ENCODE measurements around the gene DNALI1. TPM values are rescaled to one million over a fixed set of nuclear protein-coding genes. Genes with fewer than 3 reads are reported as not detected.

The DNALI1 gene
- total RNA-seq, 1 donor from 2014 or later: not detected

DNA sequence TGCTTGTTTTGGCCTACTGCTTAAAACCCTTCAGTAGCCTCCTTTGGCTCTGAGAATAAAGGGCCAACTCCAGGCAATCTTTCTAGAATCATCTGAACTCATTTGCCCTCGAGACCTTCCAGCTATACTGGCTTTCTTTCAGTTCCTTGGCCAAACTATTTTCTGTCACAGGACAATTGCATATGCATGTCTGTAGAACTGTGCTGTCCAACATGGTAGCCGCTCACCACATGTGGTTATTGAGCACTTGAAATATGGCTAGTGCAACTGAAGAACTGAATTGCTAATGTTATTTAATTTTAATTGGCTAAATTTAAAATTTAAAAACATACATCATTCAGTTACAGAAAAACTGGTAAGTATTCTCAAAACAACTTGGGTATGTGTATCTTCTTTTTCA lies 53.3 kb downstream of the DNALI1 start:
- peaks cover 9% of the 10 kb centered on the region for H3K27me3 Mint-ChIP-seq
- intact Hi-C loops (cut with micrococcal nuclease): loop anchor here (10.0 kb wide), 1 partner anchor 405 kb away; the partner anchor contains the start of gene UTP11
- POLR2A ChIA-PET: no interaction called here
- H3K27ac Mint-ChIP-seq: no peak overlapping the region
- TF ChIP-seq, protein P1, sequence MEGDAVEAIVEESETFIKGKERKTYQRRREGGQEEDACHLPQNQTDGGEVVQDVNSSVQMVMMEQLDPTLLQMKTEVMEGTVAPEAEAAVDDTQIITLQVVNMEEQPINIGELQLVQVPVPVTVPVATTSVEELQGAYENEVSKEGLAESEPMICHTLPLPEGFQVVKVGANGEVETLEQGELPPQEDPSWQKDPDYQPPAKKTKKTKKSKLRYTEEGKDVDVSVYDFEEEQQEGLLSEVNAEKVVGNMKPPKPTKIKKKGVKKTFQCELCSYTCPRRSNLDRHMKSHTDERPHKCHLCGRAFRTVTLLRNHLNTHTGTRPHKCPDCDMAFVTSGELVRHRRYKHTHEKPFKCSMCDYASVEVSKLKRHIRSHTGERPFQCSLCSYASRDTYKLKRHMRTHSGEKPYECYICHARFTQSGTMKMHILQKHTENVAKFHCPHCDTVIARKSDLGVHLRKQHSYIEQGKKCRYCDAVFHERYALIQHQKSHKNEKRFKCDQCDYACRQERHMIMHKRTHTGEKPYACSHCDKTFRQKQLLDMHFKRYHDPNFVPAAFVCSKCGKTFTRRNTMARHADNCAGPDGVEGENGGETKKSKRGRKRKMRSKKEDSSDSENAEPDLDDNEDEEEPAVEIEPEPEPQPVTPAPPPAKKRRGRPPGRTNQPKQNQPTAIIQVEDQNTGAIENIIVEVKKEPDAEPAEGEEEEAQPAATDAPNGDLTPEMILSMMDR (IDR thresholded peaks at IDR 0.05): no peak
- DNase-seq (no peak), ATAC-seq (ENCODE audit: low read depth) (no peak)
- CTCF ChIA-PET: interaction anchor here (3.9 kb wide), 1 partner anchor 72 kb away, joined by 15 read pairs; no protein-coding TSS in a partner anchor
- H3K4me1 Mint-ChIP-seq: no peaks in the 10 kb centered on the region
- no peak overlapping the region for H3K4me3 Mint-ChIP-seq
- H3K36me3 Mint-ChIP-seq (ENCODE audit: low read depth): no peaks in the 10 kb centered on the region
- H3K9me3 Mint-ChIP-seq: no peaks in the 10 kb centered on the region

DNA sequence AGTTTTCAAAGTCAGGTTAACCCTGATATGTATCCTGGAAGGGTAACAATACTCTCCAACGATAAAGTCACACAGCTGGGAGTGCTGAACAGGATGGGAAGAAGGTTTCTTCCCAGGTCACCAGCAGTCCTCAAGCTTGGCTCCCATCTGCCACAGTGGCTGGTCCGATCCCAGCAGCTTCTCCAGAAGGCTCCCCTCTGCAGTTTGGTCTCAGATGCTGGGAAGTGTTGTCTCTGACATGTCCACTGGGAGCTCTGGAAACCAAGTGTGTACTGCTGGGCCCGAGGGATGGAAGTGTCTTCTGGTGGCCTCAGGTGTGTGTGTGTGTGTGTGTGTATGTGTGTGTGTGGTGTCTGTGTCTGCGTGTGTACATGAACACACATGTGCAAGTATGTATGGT lies 55.4 kb downstream of the DNALI1 start:
- ChIA-PET POLR2A (no interaction called here), CTCF (interaction anchor here (0.8 kb wide), 1 partner anchor 9 kb away, joined by 3 read pairs; no protein-coding TSS in a partner anchor)
- Mint-ChIP-seq H3K9me3 (no peaks in the 10 kb centered on the region), H3K4me3 (no peak overlapping the region), H3K27me3 (peaks cover 24% of the 10 kb centered on the region), H3K27ac (no peak overlapping the region), H3K4me1 (no peaks in the 10 kb centered on the region), H3K36me3 (ENCODE audit: low read depth) (no peaks in the 10 kb centered on the region)
- intact Hi-C loops (cut with micrococcal nuclease): no loop called here
- no peak for DNase-seq
- TF ChIP-seq, protein P1 (IDR thresholded peaks at IDR 0.05): no peak
- no peak for ATAC-seq (ENCODE audit: low read depth)

DNA sequence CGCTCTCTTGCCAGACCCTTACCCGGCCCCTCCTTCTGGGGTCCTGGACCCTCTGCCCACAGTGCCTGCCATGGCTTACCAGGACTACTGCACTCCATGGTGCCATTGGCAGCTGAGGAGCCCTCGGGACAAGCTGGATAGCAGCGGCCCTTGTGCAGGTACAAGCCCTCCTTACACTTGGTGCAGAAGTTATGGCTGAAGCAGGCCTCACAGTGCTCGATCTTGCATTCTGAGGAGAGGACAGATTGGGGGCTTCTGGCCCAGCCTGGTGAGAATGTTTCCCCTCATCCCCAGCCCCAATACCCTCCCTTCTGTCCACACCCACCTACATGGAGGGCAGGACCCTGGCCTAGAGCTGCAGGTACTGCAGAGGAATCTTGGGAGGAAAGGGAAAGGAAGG lies 57.4 kb downstream of the DNALI1 start:
- Mint-ChIP-seq H3K4me1 (no peaks in the 10 kb centered on the region), H3K27ac (no peak overlapping the region), H3K4me3 (no peak overlapping the region), H3K36me3 (ENCODE audit: low read depth) (no peaks in the 10 kb centered on the region), H3K27me3 (peaks cover 35% of the 10 kb centered on the region), H3K9me3 (no peaks in the 10 kb centered on the region)
- intact Hi-C loops (cut with micrococcal nuclease): no loop called here
- TF ChIP-seq, protein P1 (IDR thresholded peaks at IDR 0.05): no peak
- ChIA-PET POLR2A (no interaction called here), CTCF (no interaction called here)
- no peak for DNase-seq
- no peak for ATAC-seq (ENCODE audit: low read depth)

DNA sequence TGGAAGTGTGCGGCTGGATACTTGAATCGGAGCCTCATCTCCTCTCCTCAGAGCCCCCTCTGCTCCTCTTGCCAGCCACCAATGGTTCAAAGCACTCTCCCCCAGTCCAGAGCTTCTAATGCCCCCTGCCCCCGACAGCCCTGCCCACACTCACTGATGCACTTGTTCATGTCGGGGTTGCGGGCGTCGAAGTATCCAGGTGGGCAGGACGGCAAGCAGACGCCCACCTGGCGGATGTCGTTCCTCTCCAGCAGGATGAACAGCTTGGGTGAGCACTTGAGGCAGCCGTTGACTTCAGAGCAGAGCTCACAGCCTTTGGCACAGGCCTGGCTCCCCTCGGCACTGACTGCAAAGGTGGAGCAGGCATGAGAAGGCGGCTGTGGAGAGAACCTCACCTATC lies 59.6 kb downstream of the DNALI1 start:
- no peaks in the 10 kb centered on the region for H3K9me3 Mint-ChIP-seq
- DNase-seq: no peak
- TF ChIP-seq, protein P1 (IDR thresholded peaks at IDR 0.05): no peak
- ChIA-PET CTCF (interaction anchor here (1.4 to 1.6 kb wide), 2 partner anchors 13 to 129 kb away, joined by 3 to 4 read pairs; no protein-coding TSS in a partner anchor), POLR2A (no interaction called here)
- peaks cover 41% of the 10 kb centered on the region for H3K27me3 Mint-ChIP-seq
- no peak overlapping the region for H3K27ac Mint-ChIP-seq
- intact Hi-C loops (cut with micrococcal nuclease): no loop called here
- H3K4me3 Mint-ChIP-seq: no peak overlapping the region
- ATAC-seq (ENCODE audit: low read depth): no peak
- H3K4me1 Mint-ChIP-seq: no peaks in the 10 kb centered on the region
- no peaks in the 10 kb centered on the region for H3K36me3 Mint-ChIP-seq (ENCODE audit: low read depth)

Other genes starting within 250 kb of the DNALI1 start
- gene ZC3H12A, start 82.4 kb upstream of the DNALI1 start, total RNA-seq: 140 and 145 TPM in 2 replicates
- gene MEAF6, start 42.2 kb upstream of the DNALI1 start, total RNA-seq: 59.9 and 66.5 TPM in 2 replicates
- 34.7 and 35.7 TPM in 2 replicates for gene SNIP1, start 2.6 kb upstream of the DNALI1 start, total RNA-seq
- gene GNL2, start 39.0 kb downstream of the DNALI1 start, total RNA-seq: 68.0 and 71.4 TPM in 2 replicates
- gene RSPO1, start 78.0 kb downstream of the DNALI1 start, total RNA-seq: not detected in 2 replicates
- gene CDCA8, start 135.6 kb downstream of the DNALI1 start, total RNA-seq: 1.9 and 2.9 TPM in 2 replicates
- 0.12 and 0.27 TPM in 2 replicates for gene EPHA10, start 208.2 kb downstream of the DNALI1 start, total RNA-seq
- gene MANEAL, start 236.9 kb downstream of the DNALI1 start, total RNA-seq: 5.3 and 5.4 TPM in 2 replicates

All from activated B cell treated with CpG ODN at 0.5 μM for 24 hours (primary cell).